HEK293 (cell line): ENCODE results near the gene TLE1.
A peak's percentile ranks its signal among the peaks of the same experiment; 100 is the strongest.

Experiments used
- GLI2 ChIP-seq: fragments of 450-650 bp; formaldehyde crosslinking; IDR thresholded peaks from 2 replicates; pipeline ENCODE4; 2017; ENCODE audit warnings: missing biosample characterization, missing genetic modification characterization, low read depth, borderline replicate concordance
- KLF1 ChIP-seq: fragments of 450-650 bp; formaldehyde crosslinking; IDR thresholded peaks from 2 replicates; pipeline ENCODE4 v1.5.1; 2016; ENCODE audit warnings: missing biosample characterization, missing genetic modification characterization
- KLF7 ChIP-seq: fragments of 450-650 bp; formaldehyde crosslinking; IDR thresholded peaks from 2 replicates; pipeline ENCODE4 v1.5.1; 2016; ENCODE audit warnings: missing biosample characterization, missing genetic modification characterization, borderline replicate concordance
- KLF8 ChIP-seq: fragments of 450-650 bp; formaldehyde crosslinking; IDR thresholded peaks from 2 replicates; pipeline ENCODE4 v1.5.1; 2016; ENCODE audit warnings: missing biosample characterization, missing genetic modification characterization
- KLF9 ChIP-seq: fragments of 450-650 bp; formaldehyde crosslinking; IDR thresholded peaks from 2 replicates; pipeline ENCODE4 v1.5.1; 2016; ENCODE audit warnings: missing biosample characterization, missing genetic modification characterization, low read depth
- RBAK ChIP-seq: fragments of 450-650 bp; formaldehyde crosslinking; IDR thresholded peaks from 2 replicates; pipeline ENCODE4 v1.5.1; 2016; ENCODE audit warnings: missing biosample characterization, missing genetic modification characterization
- ZBTB21 ChIP-seq: fragments of 450-650 bp; formaldehyde crosslinking; IDR thresholded peaks from 2 replicates; pipeline ENCODE4 v1.5.1; 2017; ENCODE audit warnings: missing biosample characterization, missing genetic modification characterization
- ZFP69B ChIP-seq: fragments of 450-650 bp; formaldehyde crosslinking; IDR thresholded peaks from 2 replicates; pipeline ENCODE4 v1.5.1; 2016; ENCODE audit warnings: missing biosample characterization, missing genetic modification characterization
- ZNF10 ChIP-seq: fragments of 450-650 bp; formaldehyde crosslinking; IDR thresholded peaks from 2 replicates; pipeline ENCODE4 v1.5.1; 2017; ENCODE audit warnings: missing biosample characterization, missing genetic modification characterization
- ZNF112 ChIP-seq: fragments of 450-650 bp; formaldehyde crosslinking; IDR thresholded peaks from 2 replicates; pipeline ENCODE4 v1.5.0; 2017; ENCODE audit warnings: missing biosample characterization, missing genetic modification characterization
- ZNF175 ChIP-seq: fragments of 450-650 bp; formaldehyde crosslinking; IDR thresholded peaks from 2 replicates; pipeline ENCODE4 v1.5.1; 2016; ENCODE audit warnings: missing biosample characterization, missing genetic modification characterization
- ZNF202 ChIP-seq: fragments of 450-650 bp; formaldehyde crosslinking; IDR thresholded peaks from 2 replicates; pipeline ENCODE4 v1.5.1; 2016; ENCODE audit warnings: missing biosample characterization, missing genetic modification characterization, borderline replicate concordance
- ZNF221 ChIP-seq: fragments of 450-650 bp; formaldehyde crosslinking; IDR thresholded peaks from 2 replicates; pipeline ENCODE4 v1.5.1; 2017; ENCODE audit warnings: missing biosample characterization, missing genetic modification characterization, borderline replicate concordance
- ZNF223 ChIP-seq: fragments of 450-650 bp; formaldehyde crosslinking; IDR thresholded peaks from 2 replicates; pipeline ENCODE4 v1.5.1; 2016; ENCODE audit warnings: missing biosample characterization, missing genetic modification characterization
- ZNF341 ChIP-seq: fragments of 450-650 bp; formaldehyde crosslinking; IDR thresholded peaks from 2 replicates; pipeline ENCODE4; 2016; ENCODE audit warnings: low read depth, missing biosample characterization, missing genetic modification characterization
- ZNF416 ChIP-seq: fragments of 450-650 bp; formaldehyde crosslinking; IDR thresholded peaks from 2 replicates; pipeline ENCODE4 v1.5.1; 2016; ENCODE audit warnings: missing biosample characterization, missing genetic modification characterization
- ZNF426 ChIP-seq: fragments of 450-650 bp; formaldehyde crosslinking; IDR thresholded peaks from 2 replicates; pipeline ENCODE4 v1.5.1; 2017; ENCODE audit warnings: missing biosample characterization, missing genetic modification characterization, mild to moderate bottlenecking, inconsistent platforms, moderate library complexity
- ZNF473 ChIP-seq: fragments of 450-650 bp; formaldehyde crosslinking; IDR thresholded peaks from 2 replicates; pipeline ENCODE4 v1.5.1; 2017; ENCODE audit warnings: missing biosample characterization, missing genetic modification characterization
- ZNF529 ChIP-seq: fragments of 450-650 bp; formaldehyde crosslinking; IDR thresholded peaks from 2 replicates; pipeline ENCODE4 v1.5.1; 2017; ENCODE audit warnings: missing genetic modification characterization, missing biosample characterization; ENCODE audit not compliant: insufficient replicate concordance
- ZNF530 ChIP-seq: fragments of 450-650 bp; formaldehyde crosslinking; IDR thresholded peaks from 2 replicates; pipeline ENCODE4 v1.5.1; 2016; ENCODE audit warnings: low read depth, missing biosample characterization, missing genetic modification characterization
- ZNF558 ChIP-seq: fragments of 450-650 bp; formaldehyde crosslinking; IDR thresholded peaks from 2 replicates; pipeline ENCODE4 v1.5.1; 2016; ENCODE audit warnings: missing biosample characterization, missing genetic modification characterization
- ZNF585B ChIP-seq: fragments of 450-650 bp; formaldehyde crosslinking; IDR thresholded peaks from 2 replicates; pipeline ENCODE4 v1.5.1; 2016; ENCODE audit warnings: missing biosample characterization, missing genetic modification characterization
- ZNF621 ChIP-seq: fragments of 450-650 bp; formaldehyde crosslinking; IDR thresholded peaks from 2 replicates; pipeline ENCODE4 v1.5.1; 2017; ENCODE audit warnings: missing biosample characterization, missing genetic modification characterization
- ZNF664 ChIP-seq: fragments of 450-650 bp; formaldehyde crosslinking; IDR thresholded peaks from 2 replicates; pipeline ENCODE4 v1.5.1; 2016; ENCODE audit warnings: missing biosample characterization, missing genetic modification characterization
- ZNF791 ChIP-seq: fragments of 450-650 bp; formaldehyde crosslinking; IDR thresholded peaks from 2 replicates; pipeline ENCODE4 v1.5.1; 2016; ENCODE audit warnings: missing biosample characterization, missing genetic modification characterization
- ZNF830 ChIP-seq: fragments of 450-650 bp; IDR thresholded peaks from 2 replicates; pipeline ENCODE4 v1.5.0; 2018; ENCODE audit warnings: missing biosample characterization, missing genetic modification characterization, low read depth, mild to moderate bottlenecking, moderate library complexity
- TF ChIP-seq, protein P1 (sequence below): fragments of 450-650 bp; formaldehyde crosslinking; IDR thresholded peaks from 2 replicates; pipeline ENCODE4 v1.5.1; 2016; ENCODE audit warnings: missing biosample characterization, missing genetic modification characterization
- TF ChIP-seq, protein P2 (sequence below): fragments of 450-650 bp; formaldehyde crosslinking; IDR thresholded peaks from 2 replicates; pipeline ENCODE4 v1.5.1; 2017; ENCODE audit warnings: missing biosample characterization, missing genetic modification characterization
- TF ChIP-seq, protein P3 (sequence below): fragments of 450-650 bp; formaldehyde crosslinking; IDR thresholded peaks from 2 replicates; pipeline ENCODE4 v1.5.1; 2016; ENCODE audit warnings: missing biosample characterization, missing genetic modification characterization
- TF ChIP-seq, protein P4 (sequence below): fragments of 450-650 bp; formaldehyde crosslinking; IDR thresholded peaks from 2 replicates; pipeline ENCODE4 v1.5.1; 2016; ENCODE audit warnings: missing biosample characterization, missing genetic modification characterization
- TF ChIP-seq, protein P5 (sequence below): fragments of 450-650 bp; formaldehyde crosslinking; IDR thresholded peaks from 2 replicates; pipeline ENCODE4 v1.5.1; 2016; ENCODE audit warnings: missing biosample characterization, missing genetic modification characterization
- TF ChIP-seq, protein P6 (sequence below): fragments of 450-650 bp; formaldehyde crosslinking; IDR thresholded peaks from 2 replicates; pipeline ENCODE4 v1.5.1; 2016; ENCODE audit warnings: missing biosample characterization, missing genetic modification characterization, borderline replicate concordance

TLE1 gene

DNA sequence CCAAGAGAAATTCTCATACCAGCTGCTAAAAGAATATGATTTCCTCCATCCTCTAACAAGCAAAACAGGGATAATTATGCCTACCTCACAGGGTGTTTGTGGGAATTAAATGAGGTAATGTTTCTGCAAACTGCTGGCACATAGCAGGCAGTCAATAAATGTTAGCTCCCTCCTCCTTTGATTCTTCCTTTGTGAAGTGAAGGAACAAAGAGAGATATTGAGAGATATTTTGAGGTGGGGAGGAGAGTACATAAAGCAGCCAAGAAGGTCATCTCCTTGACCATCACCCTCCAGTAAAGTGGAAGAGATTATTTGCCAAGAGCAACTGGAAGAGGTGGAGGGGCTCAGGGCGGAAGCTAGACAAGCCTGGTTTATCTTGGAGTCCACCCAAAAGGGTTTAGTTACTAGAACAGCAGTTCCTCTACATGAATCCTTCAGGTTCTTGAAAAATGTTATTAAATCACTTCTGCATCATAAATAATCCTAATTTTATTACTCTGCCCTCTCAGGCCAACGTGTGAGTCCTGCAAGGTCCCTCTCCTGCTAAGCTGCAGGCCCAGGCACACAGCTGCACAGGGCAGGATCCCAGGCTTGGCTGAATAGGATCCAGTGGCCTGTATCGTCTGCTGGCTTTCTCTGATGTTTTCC lies 35.0 kb upstream of the TLE1 start (continued):
- TF ChIP-seq ZNF529 (tag by site-specific recombination) (no peak), KLF8 (no peak), KLF7 (no peak), ZNF426 (no peak), RBAK (no peak), ZNF10 (tag by site-specific recombination) (peak; percentile 30; the same call in 1 of the 2 replicates), ZNF341 (tag by site-specific recombination) (peak; percentile 69), ZNF223 (no peak), ZNF558 (tag by site-specific recombination) (0 out of 2 replicates have a peak, but pooled peaks have one; percentile 22), ZNF830 (tag by site-specific recombination) (no peak), ZNF585B (tag by site-specific recombination) (no peak), ZNF416 (tag by site-specific recombination) (no peak), ZNF473 (no peak), ZNF202 (no peak), ZNF791 (tag by site-specific recombination) (no peak), ZNF664 (tag by site-specific recombination) (peak; percentile 96), ZNF221 (tag by site-specific recombination) (no peak), ZBTB21 (tag by site-specific recombination) (no peak), KLF9 (tag by site-specific recombination) (no peak), ZNF530 (tag by site-specific recombination) (no peak), ZNF621 (no peak), ZNF175 (no peak), ZNF112 (tag by site-specific recombination) (no peak), ZFP69B (tag by site-specific recombination) (no peak), KLF1 (peak; percentile 51), GLI2 (tag by site-specific recombination) (no peak)
- TF ChIP-seq, protein P1, sequence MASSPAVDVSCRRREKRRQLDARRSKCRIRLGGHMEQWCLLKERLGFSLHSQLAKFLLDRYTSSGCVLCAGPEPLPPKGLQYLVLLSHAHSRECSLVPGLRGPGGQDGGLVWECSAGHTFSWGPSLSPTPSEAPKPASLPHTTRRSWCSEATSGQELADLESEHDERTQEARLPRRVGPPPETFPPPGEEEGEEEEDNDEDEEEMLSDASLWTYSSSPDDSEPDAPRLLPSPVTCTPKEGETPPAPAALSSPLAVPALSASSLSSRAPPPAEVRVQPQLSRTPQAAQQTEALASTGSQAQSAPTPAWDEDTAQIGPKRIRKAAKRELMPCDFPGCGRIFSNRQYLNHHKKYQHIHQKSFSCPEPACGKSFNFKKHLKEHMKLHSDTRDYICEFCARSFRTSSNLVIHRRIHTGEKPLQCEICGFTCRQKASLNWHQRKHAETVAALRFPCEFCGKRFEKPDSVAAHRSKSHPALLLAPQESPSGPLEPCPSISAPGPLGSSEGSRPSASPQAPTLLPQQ (tag by site-specific recombination): no peak
- TF ChIP-seq, protein P2, sequence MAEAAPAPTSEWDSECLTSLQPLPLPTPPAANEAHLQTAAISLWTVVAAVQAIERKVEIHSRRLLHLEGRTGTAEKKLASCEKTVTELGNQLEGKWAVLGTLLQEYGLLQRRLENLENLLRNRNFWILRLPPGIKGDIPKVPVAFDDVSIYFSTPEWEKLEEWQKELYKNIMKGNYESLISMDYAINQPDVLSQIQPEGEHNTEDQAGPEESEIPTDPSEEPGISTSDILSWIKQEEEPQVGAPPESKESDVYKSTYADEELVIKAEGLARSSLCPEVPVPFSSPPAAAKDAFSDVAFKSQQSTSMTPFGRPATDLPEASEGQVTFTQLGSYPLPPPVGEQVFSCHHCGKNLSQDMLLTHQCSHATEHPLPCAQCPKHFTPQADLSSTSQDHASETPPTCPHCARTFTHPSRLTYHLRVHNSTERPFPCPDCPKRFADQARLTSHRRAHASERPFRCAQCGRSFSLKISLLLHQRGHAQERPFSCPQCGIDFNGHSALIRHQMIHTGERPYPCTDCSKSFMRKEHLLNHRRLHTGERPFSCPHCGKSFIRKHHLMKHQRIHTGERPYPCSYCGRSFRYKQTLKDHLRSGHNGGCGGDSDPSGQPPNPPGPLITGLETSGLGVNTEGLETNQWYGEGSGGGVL (tag by site-specific recombination): peak; percentile 31; the same call in 1 of the 2 replicates
- TF ChIP-seq, protein P3, sequence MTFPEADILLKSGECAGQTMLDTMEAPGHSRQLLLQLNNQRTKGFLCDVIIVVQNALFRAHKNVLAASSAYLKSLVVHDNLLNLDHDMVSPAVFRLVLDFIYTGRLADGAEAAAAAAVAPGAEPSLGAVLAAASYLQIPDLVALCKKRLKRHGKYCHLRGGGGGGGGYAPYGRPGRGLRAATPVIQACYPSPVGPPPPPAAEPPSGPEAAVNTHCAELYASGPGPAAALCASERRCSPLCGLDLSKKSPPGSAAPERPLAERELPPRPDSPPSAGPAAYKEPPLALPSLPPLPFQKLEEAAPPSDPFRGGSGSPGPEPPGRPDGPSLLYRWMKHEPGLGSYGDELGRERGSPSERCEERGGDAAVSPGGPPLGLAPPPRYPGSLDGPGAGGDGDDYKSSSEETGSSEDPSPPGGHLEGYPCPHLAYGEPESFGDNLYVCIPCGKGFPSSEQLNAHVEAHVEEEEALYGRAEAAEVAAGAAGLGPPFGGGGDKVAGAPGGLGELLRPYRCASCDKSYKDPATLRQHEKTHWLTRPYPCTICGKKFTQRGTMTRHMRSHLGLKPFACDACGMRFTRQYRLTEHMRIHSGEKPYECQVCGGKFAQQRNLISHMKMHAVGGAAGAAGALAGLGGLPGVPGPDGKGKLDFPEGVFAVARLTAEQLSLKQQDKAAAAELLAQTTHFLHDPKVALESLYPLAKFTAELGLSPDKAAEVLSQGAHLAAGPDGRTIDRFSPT (tag by site-specific recombination): no peak
- TF ChIP-seq, protein P4, sequence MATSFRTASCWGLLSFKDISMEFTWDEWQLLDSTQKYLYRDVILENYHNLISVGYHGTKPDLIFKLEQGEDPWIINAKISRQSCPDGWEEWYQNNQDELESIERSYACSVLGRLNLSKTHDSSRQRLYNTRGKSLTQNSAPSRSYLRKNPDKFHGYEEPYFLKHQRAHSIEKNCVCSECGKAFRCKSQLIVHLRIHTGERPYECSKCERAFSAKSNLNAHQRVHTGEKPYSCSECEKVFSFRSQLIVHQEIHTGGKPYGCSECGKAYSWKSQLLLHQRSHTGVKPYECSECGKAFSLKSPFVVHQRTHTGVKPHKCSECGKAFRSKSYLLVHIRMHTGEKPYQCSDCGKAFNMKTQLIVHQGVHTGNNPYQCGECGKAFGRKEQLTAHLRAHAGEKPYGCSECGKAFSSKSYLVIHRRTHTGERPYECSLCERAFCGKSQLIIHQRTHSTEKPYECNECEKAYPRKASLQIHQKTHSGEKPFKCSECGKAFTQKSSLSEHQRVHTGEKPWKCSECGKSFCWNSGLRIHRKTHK (tag by site-specific recombination): no peak
- TF ChIP-seq, protein P5, sequence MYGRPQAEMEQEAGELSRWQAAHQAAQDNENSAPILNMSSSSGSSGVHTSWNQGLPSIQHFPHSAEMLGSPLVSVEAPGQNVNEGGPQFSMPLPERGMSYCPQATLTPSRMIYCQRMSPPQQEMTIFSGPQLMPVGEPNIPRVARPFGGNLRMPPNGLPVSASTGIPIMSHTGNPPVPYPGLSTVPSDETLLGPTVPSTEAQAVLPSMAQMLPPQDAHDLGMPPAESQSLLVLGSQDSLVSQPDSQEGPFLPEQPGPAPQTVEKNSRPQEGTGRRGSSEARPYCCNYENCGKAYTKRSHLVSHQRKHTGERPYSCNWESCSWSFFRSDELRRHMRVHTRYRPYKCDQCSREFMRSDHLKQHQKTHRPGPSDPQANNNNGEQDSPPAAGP (tag by site-specific recombination): no peak
- TF ChIP-seq, protein P6, sequence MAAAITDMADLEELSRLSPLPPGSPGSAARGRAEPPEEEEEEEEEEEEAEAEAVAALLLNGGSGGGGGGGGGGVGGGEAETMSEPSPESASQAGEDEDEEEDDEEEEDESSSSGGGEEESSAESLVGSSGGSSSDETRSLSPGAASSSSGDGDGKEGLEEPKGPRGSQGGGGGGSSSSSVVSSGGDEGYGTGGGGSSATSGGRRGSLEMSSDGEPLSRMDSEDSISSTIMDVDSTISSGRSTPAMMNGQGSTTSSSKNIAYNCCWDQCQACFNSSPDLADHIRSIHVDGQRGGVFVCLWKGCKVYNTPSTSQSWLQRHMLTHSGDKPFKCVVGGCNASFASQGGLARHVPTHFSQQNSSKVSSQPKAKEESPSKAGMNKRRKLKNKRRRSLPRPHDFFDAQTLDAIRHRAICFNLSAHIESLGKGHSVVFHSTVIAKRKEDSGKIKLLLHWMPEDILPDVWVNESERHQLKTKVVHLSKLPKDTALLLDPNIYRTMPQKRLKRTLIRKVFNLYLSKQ (tag by site-specific recombination): no peak
